ENCODE results near the gene GNS.
"Not testable (repeated sequence)": the region's sequence is repeated elsewhere in the genome, so short reads cannot be mapped to it uniquely, and the experiment has no call there.

GNS gene

GRCh38 chr12:64699504-64700115 lies 59.6 kb downstream of the GNS start:
- in situ Hi-C loops (cut with MboI; ENCODE audit: low sequenced_read_pairs) = no loop called here

GRCh38 chr12:64696080-64696741 lies 63.0 kb downstream of the GNS start:
- in situ Hi-C loops (cut with MboI; ENCODE audit: low sequenced_read_pairs) = no loop called here

- in situ Hi-C loops (cut with MboI; ENCODE audit: low sequenced_read_pairs) = no loop called here
Observed at GRCh38 chr12:64695550-64695949, 63.7 kb downstream of the GNS start.

GRCh38 chr12:64694130-64695040 lies 64.8 kb downstream of the GNS start:
- in situ Hi-C loops (cut with MboI; ENCODE audit: low sequenced_read_pairs) = no loop called here

GRCh38 chr12:64691795-64692583 lies 67.2 kb downstream of the GNS start:
- in situ Hi-C loops (cut with MboI; ENCODE audit: low sequenced_read_pairs) = no loop called here

- in situ Hi-C loops (cut with MboI; ENCODE audit: low sequenced_read_pairs) = no loop called here
Observed at GRCh38 chr12:64691227-64691794, 67.9 kb downstream of the GNS start.

- in situ Hi-C loops (cut with MboI; ENCODE audit: low sequenced_read_pairs) = not testable (repeated sequence)
Observed at GRCh38 chr12:64690236-64690635, 69.0 kb downstream of the GNS start.

GRCh38 chr12:64688715-64689114 lies 70.5 kb downstream of the GNS start:
- in situ Hi-C loops (cut with MboI; ENCODE audit: low sequenced_read_pairs) = no loop called here

GRCh38 chr12:64688219-64688618 lies 71.0 kb downstream of the GNS start:
- in situ Hi-C loops (cut with MboI; ENCODE audit: low sequenced_read_pairs) = no loop called here

- in situ Hi-C loops (cut with MboI; ENCODE audit: low sequenced_read_pairs) = no loop called here
Observed at GRCh38 chr12:64687816-64688215, 71.4 kb downstream of the GNS start.

GRCh38 chr12:64685605-64686004 lies 73.6 kb downstream of the GNS start:
- in situ Hi-C loops (cut with MboI; ENCODE audit: low sequenced_read_pairs) = no loop called here

- in situ Hi-C loops (cut with MboI; ENCODE audit: low sequenced_read_pairs) = no loop called here
Observed at GRCh38 chr12:64685050-64685449, 74.2 kb downstream of the GNS start.

GRCh38 chr12:64683816-64684543 lies 75.2 kb downstream of the GNS start:
- in situ Hi-C loops (cut with MboI; ENCODE audit: low sequenced_read_pairs) = no loop called here

- in situ Hi-C loops (cut with MboI; ENCODE audit: low sequenced_read_pairs) = no loop called here
Observed at GRCh38 chr12:64682572-64683277, 76.5 kb downstream of the GNS start.

- in situ Hi-C loops (cut with MboI; ENCODE audit: low sequenced_read_pairs) = no loop called here
Observed at GRCh38 chr12:64681200-64682052, 77.8 kb downstream of the GNS start.

GRCh38 chr12:64680235-64680634 lies 79.0 kb downstream of the GNS start:
- in situ Hi-C loops (cut with MboI; ENCODE audit: low sequenced_read_pairs) = no loop called here

- in situ Hi-C loops (cut with MboI; ENCODE audit: low sequenced_read_pairs) = no loop called here
Observed at GRCh38 chr12:64679487-64680001, 79.7 kb downstream of the GNS start.

GRCh38 chr12:64678835-64679234 lies 80.4 kb downstream of the GNS start:
- in situ Hi-C loops (cut with MboI; ENCODE audit: low sequenced_read_pairs) = no loop called here
